Astrocyte (in vitro differentiated cells and primary cell): ENCODE measurements around the gene ZNF805. TPM values are rescaled to one million over a fixed set of nuclear protein-coding genes. Genes with fewer than 3 reads are reported as not detected.
A peak's percentile ranks its signal among the peaks of the same experiment; 100 is the strongest.
"Not testable (repeated sequence)": the region's sequence is repeated elsewhere in the genome, so short reads cannot be mapped to it uniquely, and the experiment has no call there.

Source experiments
- DNase-seq: peaks from one replicate; pipeline ENCODE4 v3.0.0-alpha.2; 2010; ENCODE audit warnings: low read depth
- FAIRE-seq: peaks from 2 replicates; lab custom pipeline; 2011; peaks lifted over from hg19 to GRCh38; lab: Jason Lieb, UNC
- H2AFZ ChIP-seq: 2 replicates; pipeline ENCODE4 v1.6.0; 2012; ENCODE audit warnings: low read depth, low read length, inconsistent platforms
- H3K27ac ChIP-seq: 2 replicates; pipeline ENCODE4 v1.5.1; 2011; ENCODE audit warnings: low read depth, low read length, inconsistent platforms
- H3K27me3 ChIP-seq: 2 replicates; pipeline ENCODE4 v1.6.0; 2011; ENCODE audit warnings: low read length, inconsistent platforms; ENCODE audit not compliant: insufficient read depth
- H3K36me3 ChIP-seq: 2 replicates; pipeline ENCODE4 v1.5.1; 2011; ENCODE audit warnings: low read length, inconsistent platforms; ENCODE audit not compliant: insufficient read depth
- H3K4me1 ChIP-seq: 2 replicates; pipeline ENCODE4 v1.5.1; 2011; ENCODE audit warnings: low read length, inconsistent platforms; ENCODE audit not compliant: insufficient read depth
- H3K4me2 ChIP-seq: 2 replicates; pipeline ENCODE4 v1.6.0; 2012; ENCODE audit warnings: low read length, inconsistent platforms
- H3K4me3 ChIP-seq: 2 replicates; pipeline ENCODE4 v1.5.1; 2011; ENCODE audit warnings: low read depth, mild to moderate bottlenecking, low read length, inconsistent platforms; ENCODE audit not compliant: insufficient read depth
- H3K79me2 ChIP-seq: 2 replicates; pipeline ENCODE4 v1.6.0; 2012; ENCODE audit warnings: mild to moderate bottlenecking, low read length, inconsistent platforms; ENCODE audit not compliant: insufficient read depth
- H3K9ac ChIP-seq: 2 replicates; pipeline ENCODE4 v1.6.0; 2012; ENCODE audit warnings: mild to moderate bottlenecking, low read length, inconsistent platforms
- H3K9me3 ChIP-seq: 2 replicates; pipeline ENCODE4 v1.5.1; 2012; ENCODE audit warnings: low read depth, mild to moderate bottlenecking, low read length, inconsistent platforms; ENCODE audit not compliant: insufficient read depth
- H4K20me1 ChIP-seq: 2 replicates; pipeline ENCODE4 v1.6.0; 2012; ENCODE audit warnings: low read length, inconsistent platforms; ENCODE audit not compliant: insufficient read depth
- H3K27ac Mint-ChIP-seq: one replicate; pipeline ENCODE4 v1.8.0; 2021; ENCODE audit warnings: mild to moderate bottlenecking, mixed read lengths; ENCODE audit not compliant: unreplicated experiment
- H3K27me3 Mint-ChIP-seq: one replicate; pipeline ENCODE4 v1.8.0; 2021; ENCODE audit warnings: low read depth, mixed read lengths; ENCODE audit not compliant: unreplicated experiment
- H3K36me3 Mint-ChIP-seq: one replicate; pipeline ENCODE4 v1.8.0; 2021; ENCODE audit warnings: low read depth, mixed read lengths; ENCODE audit not compliant: unreplicated experiment
- H3K4me1 Mint-ChIP-seq: one replicate; pipeline ENCODE4 v1.8.0; 2021; ENCODE audit warnings: low read depth, mixed read lengths; ENCODE audit not compliant: unreplicated experiment
- H3K4me3 Mint-ChIP-seq: one replicate; pipeline ENCODE4 v1.8.0; 2021; ENCODE audit warnings: mild to moderate bottlenecking, moderate library complexity, mixed read lengths; ENCODE audit not compliant: unreplicated experiment
- H3K9me3 Mint-ChIP-seq: one replicate; pipeline ENCODE4 v1.8.0; 2021; ENCODE audit warnings: mild to moderate bottlenecking, mixed read lengths; ENCODE audit not compliant: unreplicated experiment
- EZH2 ChIP-seq: IDR thresholded peaks from 2 replicates; pipeline ENCODE4 v1.6.1; 2012; ENCODE audit warnings: mild to moderate bottlenecking, low read length, inconsistent platforms; ENCODE audit not compliant: insufficient read depth
- total RNA-seq: library from RNA; stranded (reverse); gene quantifications from 2 replicates; pipeline ENCODE4 v1.2.1, GENCODE V29; 2021
- TF ChIP-seq, protein P1 (sequence below): IDR thresholded peaks from 2 replicates; pipeline ENCODE4 v1.5.1; 2011; ENCODE audit warnings: low read depth, mild to moderate bottlenecking, inconsistent platforms, low read length, moderate library complexity; ENCODE audit not compliant: insufficient read depth

ZNF805 gene
- total RNA-seq, 1 donor from 2014 or later = 21.7 TPM

DNA sequence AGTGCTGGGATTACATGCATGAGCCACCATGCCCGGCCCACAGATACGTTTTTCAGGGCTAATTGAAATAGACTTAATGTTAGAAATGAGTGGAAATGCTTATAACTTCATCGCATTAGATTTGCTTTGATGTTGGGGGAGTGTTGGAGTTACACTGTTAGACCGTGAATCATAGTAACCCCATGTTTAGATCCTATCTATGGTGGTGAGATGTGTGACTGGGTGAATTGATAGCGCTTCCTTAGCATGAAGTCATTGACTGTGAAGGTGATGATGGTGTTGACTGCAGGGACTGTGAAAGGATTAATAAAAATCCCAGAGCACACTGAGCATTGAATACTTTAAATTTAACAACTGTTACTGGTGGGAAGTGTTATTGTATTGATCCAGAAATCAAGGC, 47.4 kb upstream of the ZNF805 start:
- Mint-ChIP-seq H3K4me1 (peaks cover 7% of the 10 kb centered on the region), H3K9me3 (peaks cover 24% of the 10 kb centered on the region), H3K27ac (no peak overlapping the region), H3K36me3 (peaks cover 25% of the 10 kb centered on the region), H3K27me3 (no peaks in the 10 kb centered on the region), H3K4me3 (peak overlapping the region; percentile 99)
- no peak for FAIRE-seq
- no peak for DNase-seq
- peak overlapping the region; percentile 90 for H3K4me3 ChIP-seq
- H3K9ac ChIP-seq = peak overlapping the region; percentile 93
- H3K27me3 ChIP-seq = no peaks in the 10 kb centered on the region
- H3K79me2 ChIP-seq = peaks cover 40% of the 10 kb centered on the region
- peaks cover 8% of the 10 kb centered on the region for H3K9me3 ChIP-seq
- H3K4me2 ChIP-seq = peak overlapping the region; percentile 100
- H3K36me3 ChIP-seq = peaks cover 24% of the 10 kb centered on the region
- H3K27ac ChIP-seq = no peak overlapping the region
- no peak for TF ChIP-seq EZH2
- H3K4me1 ChIP-seq = peaks cover 3% of the 10 kb centered on the region
- H4K20me1 ChIP-seq = peaks cover 31% of the 10 kb centered on the region
- no peak overlapping the region for H2AFZ ChIP-seq

GRCh38 chr19:57197874-57198273, 42.6 kb upstream of the ZNF805 start:
- peaks cover 24% of the 10 kb centered on the region for H3K36me3 ChIP-seq
- H3K79me2 ChIP-seq = peaks cover 48% of the 10 kb centered on the region
- peaks cover 34% of the 10 kb centered on the region for H3K36me3 Mint-ChIP-seq

GRCh38 chr19:57202160-57202559, 38.3 kb upstream of the ZNF805 start:
- no peak overlapping the region for H3K27ac ChIP-seq
- no peak overlapping the region for H2AFZ ChIP-seq
- peaks cover 30% of the 10 kb centered on the region for H3K36me3 Mint-ChIP-seq
- no peaks in the 10 kb centered on the region for H3K9me3 Mint-ChIP-seq
- H3K4me1 Mint-ChIP-seq = peaks cover 6% of the 10 kb centered on the region
- no peak overlapping the region for H3K27ac Mint-ChIP-seq
- H3K4me2 ChIP-seq = no peak overlapping the region
- peaks cover 5% of the 10 kb centered on the region for H3K36me3 ChIP-seq
- no peaks in the 10 kb centered on the region for H3K27me3 Mint-ChIP-seq
- no peaks in the 10 kb centered on the region for H3K9me3 ChIP-seq
- H3K4me3 Mint-ChIP-seq = no peak overlapping the region
- no peak overlapping the region for H3K9ac ChIP-seq
- H3K79me2 ChIP-seq = peaks cover 50% of the 10 kb centered on the region
- H3K27me3 ChIP-seq = no peaks in the 10 kb centered on the region
- no peak for FAIRE-seq
- H4K20me1 ChIP-seq = peaks cover 13% of the 10 kb centered on the region
- TF ChIP-seq, protein P1, sequence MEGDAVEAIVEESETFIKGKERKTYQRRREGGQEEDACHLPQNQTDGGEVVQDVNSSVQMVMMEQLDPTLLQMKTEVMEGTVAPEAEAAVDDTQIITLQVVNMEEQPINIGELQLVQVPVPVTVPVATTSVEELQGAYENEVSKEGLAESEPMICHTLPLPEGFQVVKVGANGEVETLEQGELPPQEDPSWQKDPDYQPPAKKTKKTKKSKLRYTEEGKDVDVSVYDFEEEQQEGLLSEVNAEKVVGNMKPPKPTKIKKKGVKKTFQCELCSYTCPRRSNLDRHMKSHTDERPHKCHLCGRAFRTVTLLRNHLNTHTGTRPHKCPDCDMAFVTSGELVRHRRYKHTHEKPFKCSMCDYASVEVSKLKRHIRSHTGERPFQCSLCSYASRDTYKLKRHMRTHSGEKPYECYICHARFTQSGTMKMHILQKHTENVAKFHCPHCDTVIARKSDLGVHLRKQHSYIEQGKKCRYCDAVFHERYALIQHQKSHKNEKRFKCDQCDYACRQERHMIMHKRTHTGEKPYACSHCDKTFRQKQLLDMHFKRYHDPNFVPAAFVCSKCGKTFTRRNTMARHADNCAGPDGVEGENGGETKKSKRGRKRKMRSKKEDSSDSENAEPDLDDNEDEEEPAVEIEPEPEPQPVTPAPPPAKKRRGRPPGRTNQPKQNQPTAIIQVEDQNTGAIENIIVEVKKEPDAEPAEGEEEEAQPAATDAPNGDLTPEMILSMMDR = no peak
- no peak for TF ChIP-seq EZH2
- H3K4me3 ChIP-seq = no peak overlapping the region
- no peaks in the 10 kb centered on the region for H3K4me1 ChIP-seq
- no peak for DNase-seq

More at GRCh38 chr19:57197874-57198273, 42.6 kb upstream of the ZNF805 start:
- not testable (repeated sequence) for H3K9ac ChIP-seq, H3K27me3 ChIP-seq, H3K27ac ChIP-seq, H3K4me1 ChIP-seq, H3K9me3 Mint-ChIP-seq, H3K27ac Mint-ChIP-seq, H3K4me3 Mint-ChIP-seq, H2AFZ ChIP-seq, DNase-seq, FAIRE-seq, H3K9me3 ChIP-seq, H3K4me2 ChIP-seq, H3K27me3 Mint-ChIP-seq, H3K4me3 ChIP-seq, H3K4me1 Mint-ChIP-seq
- H4K20me1 ChIP-seq = peaks cover 29% of the 10 kb centered on the region
